Hepatic stellate cell (primary cell): ENCODE data around the gene TLE6.
"Not testable (repeated sequence)": the region's sequence is repeated elsewhere in the genome, so short reads cannot be mapped to it uniquely, and the experiment has no call there.

ENCODE experiments used
- DNase-seq: peaks from one replicate; pipeline ENCODE4 v3.0.0; 2011; ENCODE audit warnings: low spot score

Gene TLE6

DNA sequence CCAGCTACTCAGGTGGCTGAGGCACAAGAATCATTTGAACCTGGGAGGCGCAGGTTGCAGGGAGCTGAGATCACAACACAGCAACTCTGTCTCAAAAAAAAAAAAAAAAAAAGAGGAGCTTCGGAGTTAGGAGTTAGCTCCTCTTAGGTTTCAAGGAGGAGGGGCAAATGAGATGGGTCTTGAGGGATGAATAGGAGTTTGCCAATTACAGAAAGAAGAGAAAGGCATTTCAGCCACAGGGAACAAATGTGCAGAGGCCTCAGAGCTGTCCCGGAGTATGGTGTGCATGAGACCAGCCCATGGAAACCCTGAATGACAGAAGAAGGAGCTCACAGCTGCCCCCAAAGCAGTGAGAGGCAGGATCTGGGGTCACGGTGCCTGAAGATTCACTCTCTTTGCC is 27.2 kb downstream of the TLE6 start:
- DNase-seq: no peak

DNA sequence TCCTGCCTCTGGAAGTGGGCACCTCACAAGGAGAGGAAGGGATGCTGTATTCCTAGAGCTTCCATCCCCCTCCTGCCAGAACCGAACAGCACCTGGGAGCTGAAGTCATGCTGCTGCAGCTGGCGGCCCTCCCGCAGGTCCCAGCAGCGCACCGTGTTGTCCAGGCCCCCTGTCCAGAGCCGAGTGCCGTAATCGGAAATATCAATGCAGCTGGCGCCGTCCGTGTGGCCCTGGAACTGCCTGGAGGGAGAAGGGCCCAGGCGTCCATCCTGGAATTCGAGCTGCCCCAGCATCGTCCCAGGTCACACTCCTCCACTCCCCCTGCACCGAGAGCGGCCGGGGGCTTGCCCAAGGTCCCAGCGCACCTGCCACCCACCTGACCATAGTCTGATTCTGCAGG is 28.0 kb downstream of the TLE6 start:
- DNase-seq: no peak

- no peak for DNase-seq
Observed at GRCh38 chr19:3006075-3006767, 28.9 kb downstream of the TLE6 start.

GRCh38 chr19:3007975-3008374 is 30.6 kb downstream of the TLE6 start:
- DNase-seq: no peak

GRCh38 chr19:3008994-3009393 is 31.6 kb downstream of the TLE6 start:
- no peak for DNase-seq

DNA sequence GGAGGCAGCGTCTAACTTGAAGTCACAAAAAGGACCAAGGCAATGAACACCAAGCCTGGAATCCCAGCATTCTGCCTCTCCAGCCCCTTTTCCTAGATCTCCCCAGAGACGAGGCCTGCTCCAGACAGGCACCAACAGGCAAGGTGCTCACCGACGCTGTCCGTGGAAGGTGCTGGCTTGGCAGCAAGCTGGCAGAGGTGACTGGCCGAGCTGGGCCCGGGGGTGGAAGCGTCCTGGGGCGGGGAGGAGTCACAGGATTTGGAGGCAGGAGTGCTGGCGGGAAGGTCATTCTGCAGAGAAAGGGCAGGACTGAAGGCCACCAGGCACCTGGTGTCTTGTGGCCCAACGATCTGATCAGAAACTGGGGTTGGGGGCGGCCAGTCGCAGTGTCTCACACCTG is 33.5 kb downstream of the TLE6 start:
- DNase-seq: no peak

DNA sequence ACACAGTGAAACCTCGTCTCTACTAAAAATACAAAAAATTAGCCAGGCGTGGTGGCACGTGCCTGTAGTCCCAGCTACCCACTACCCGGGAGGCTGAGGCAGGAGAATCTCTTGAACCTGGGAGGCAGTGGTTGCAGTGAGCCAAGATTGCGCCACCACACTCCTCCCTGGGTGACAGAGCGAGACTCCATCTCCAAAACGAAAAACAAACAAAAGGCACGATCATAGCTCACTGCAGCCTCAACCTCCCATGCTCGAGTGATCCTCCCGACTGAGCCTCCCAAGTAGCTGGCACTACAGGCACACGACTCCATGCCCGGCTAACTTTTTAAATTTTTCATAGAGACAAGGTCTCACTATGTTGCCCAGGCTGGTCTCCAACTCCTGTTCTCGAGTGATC is 34.7 kb downstream of the TLE6 start:
- not testable (repeated sequence) for DNase-seq

- no peak for DNase-seq
Observed at GRCh38 chr19:3012621-3013262, 35.4 kb downstream of the TLE6 start.

- no peak for DNase-seq
Observed at GRCh38 chr19:3013263-3013725, 35.9 kb downstream of the TLE6 start.

GRCh38 chr19:3014135-3014534 is 36.8 kb downstream of the TLE6 start:
- no peak for DNase-seq

- no peak for DNase-seq
Observed at GRCh38 chr19:3015126-3016057, 38.0 kb downstream of the TLE6 start.

DNA sequence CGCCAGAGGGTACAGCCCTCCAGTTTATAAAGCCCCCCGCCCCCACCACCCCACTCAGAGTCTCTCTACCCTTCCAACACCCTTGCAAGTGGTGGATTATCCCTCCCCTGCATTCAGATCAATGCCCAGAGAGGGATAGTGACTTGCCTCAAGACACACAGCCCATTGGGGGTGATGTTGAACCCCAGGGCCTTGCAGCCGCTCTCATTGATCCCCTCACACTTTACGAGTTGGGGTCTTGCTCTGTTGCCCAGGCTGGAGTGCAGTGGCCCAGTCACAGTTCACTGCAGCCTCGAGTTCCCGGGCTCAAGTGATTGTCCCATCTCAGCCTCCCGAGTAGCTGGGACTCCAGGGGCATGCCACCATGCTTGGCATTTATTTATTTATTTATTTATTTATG is 40.6 kb downstream of the TLE6 start:
- no peak for DNase-seq

DNA sequence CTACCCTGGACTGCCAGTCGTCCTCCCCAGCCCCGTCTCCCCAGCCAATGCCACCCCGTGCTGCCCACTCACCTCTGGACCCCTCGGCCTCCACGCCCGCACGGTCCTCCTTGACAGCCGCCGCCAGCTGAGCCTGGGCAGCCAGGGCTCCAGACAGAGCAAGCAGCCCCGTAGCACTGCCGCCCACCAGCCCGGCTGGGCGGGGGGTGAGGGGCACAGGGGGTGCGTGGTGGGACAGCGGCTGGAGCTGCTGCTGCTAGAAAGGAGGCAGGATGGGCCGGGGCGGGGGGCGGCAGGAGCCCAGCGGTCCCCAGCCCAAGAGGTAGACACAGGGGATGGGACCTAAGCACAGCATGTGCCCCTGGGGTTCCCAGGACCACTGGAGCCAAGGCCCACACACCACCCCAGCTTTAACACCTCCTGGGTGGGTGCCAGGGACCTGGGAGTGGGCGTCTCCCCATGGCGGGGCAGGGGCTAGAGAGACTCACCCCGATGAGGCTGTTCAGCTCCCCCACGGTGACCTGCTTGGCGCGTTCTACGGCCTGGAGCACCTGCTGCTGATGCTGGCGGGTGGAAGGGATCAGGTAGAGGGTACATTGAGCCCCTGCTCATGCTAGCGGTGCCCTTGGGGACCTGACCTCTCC is 42.0 kb downstream of the TLE6 start:
- no peak for DNase-seq

- DNase-seq: no peak
Observed at GRCh38 chr19:3020321-3020960, 43.1 kb downstream of the TLE6 start.

- no peak for DNase-seq
Observed at GRCh38 chr19:3024509-3024869, 47.1 kb downstream of the TLE6 start.

- DNase-seq: no peak
Observed at GRCh38 chr19:3024870-3025548, 47.6 kb downstream of the TLE6 start.

DNA sequence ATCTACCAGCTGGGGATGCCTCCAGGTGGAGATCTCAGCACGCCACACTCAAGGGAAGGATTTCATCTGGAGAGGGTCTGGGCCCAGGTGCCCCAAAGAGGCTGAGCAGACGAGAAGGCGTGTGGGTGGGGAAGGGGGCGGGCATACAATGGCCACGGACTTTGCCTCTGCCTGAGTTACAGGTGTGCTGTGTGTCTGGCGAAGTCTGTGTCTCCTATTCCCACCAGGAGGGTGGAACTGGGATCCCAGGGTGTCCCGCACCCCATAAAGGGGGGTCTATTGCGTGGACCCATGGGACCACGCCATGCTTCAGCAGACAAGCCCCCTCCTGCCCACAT is 48.2 kb downstream of the TLE6 start:
- DNase-seq: no peak

- no peak for DNase-seq
Observed at GRCh38 chr19:3026768-3027167, 49.4 kb downstream of the TLE6 start.

DNA sequence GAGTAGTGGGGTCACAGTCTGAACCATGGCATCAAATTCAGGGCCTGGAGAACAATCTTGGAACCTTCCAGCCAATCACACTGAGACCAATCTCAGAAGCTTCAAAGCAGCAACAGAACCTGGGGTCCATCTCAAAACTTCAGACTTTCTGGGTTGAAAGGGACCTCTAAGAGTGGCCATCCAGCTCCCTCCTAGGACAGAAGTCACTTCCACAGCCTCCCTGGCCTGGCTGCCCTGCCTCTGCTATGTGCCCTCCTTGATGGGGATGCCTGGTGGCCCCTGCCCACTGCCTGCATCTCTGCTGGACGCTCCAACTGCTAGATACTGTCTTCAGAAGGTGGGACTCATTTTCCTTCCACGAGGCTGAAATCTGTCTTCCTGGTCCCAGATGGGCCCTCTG is 49.9 kb downstream of the TLE6 start:
- no peak for DNase-seq

DNA sequence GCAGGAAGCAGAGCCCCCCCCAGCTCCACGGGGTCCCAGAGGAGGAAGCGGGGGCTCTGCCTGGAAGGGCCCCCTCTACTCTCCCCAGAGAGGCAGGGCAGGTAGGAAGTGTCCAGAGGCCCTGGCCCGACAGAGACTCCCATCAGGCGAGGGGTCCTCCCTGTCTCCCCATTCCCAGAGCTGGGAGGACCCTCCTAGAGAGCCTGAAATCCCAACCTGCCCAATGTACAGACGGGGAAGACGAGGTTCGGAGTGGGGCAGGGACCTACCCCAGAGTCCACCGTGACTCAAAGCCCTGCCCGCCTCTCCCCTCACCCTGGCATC is 50.6 kb downstream of the TLE6 start:
- no peak for DNase-seq

DNA sequence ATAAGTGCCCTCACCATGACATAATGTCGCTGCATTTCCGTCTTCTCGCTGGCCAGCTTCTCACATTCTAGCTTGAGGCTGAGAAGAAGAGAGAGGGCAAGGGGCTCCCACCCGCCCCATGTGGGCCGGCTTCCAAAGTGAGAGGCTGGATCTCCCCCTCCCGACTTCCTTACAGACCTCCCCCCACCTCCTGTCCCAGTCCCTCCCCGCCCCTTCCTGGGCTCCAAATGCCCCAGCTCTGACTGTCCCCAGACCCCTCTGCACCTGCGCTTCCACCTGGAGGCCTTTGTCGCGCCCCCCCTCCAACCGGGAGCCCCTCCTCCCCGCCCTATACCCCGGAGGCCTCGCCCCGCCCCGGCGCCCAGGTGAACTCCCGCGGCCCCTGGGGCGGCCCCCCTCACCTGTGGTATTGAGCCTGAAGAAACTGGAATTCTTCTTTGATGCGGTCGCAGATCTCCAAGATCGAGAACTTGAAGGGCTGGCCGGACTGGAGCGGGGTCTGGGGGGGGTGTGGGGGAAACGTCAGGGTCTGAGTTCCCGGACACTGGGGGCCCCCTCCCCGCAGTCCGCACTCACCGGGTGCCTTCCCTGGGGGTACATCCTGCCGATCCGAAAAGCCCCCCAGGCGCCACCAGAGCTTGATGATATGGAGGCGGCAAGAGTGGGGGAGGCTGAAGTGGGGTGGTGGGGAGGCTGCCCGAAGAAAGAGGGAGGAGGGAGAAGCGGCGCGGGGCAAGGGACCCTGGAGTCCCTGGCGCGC is 51.1 kb downstream of the TLE6 start:
- no peak for DNase-seq
